SK-N-MC (cell line): ENCODE data around the gene AZGP1.
"Not testable (repeated sequence)": the region's sequence is repeated elsewhere in the genome, so short reads cannot be mapped to it uniquely, and the experiment has no call there.

Source experiments
- DNase-seq: peaks from one replicate; pipeline ENCODE4 v3.0.0-alpha.2; 2011; ENCODE audit warnings: low read depth, low spot score
- H3K27ac ChIP-seq: fragments of 200-600 bp; sonication (generic); 2 replicates; pipeline ENCODE4 v1.5.1; 2016; ENCODE audit warnings: mixed run types
- H3K36me3 ChIP-seq: fragments of 200-600 bp; sonication (generic); 2 replicates; pipeline ENCODE4 v1.6.1; 2017; ENCODE audit warnings: antibody characterized with exemption, low read length, mixed read lengths; ENCODE audit not compliant: insufficient read depth
- H3K4me3 ChIP-seq: fragments of 200-600 bp; sonication (generic); 2 replicates; pipeline ENCODE4 v1.5.1; 2016
- H3K9ac ChIP-seq: fragments of 200-600 bp; sonication (generic); 2 replicates; pipeline ENCODE4 v1.8.0; 2017; ENCODE audit warnings: mixed run types, mixed read lengths; ENCODE audit not compliant: insufficient read length
- H3K9me3 ChIP-seq: fragments of 200-600 bp; sonication (generic); 2 replicates; pipeline ENCODE4 v1.6.1; 2017; ENCODE audit warnings: low read depth, mild to moderate bottlenecking, antibody characterized with exemption, low read length, moderate library complexity, mixed read lengths
- EZH2 ChIP-seq: fragments of 200-600 bp; sonication (generic); IDR thresholded peaks from one replicate; pipeline ENCODE4 v1.6.1; 2017; ENCODE audit warnings: antibody characterized with exemption
- FOXP2 ChIP-seq: optimal IDR thresholded peaks from 2 replicates; pipeline ENCODE3; 2011; ENCODE audit warnings: mild to moderate bottlenecking, moderate library complexity; ENCODE audit not compliant: insufficient read depth; ENCODE audit errors: extremely low read length, control extremely low read depth
- POLR2AphosphoS5 ChIP-seq: IDR thresholded peaks from 2 replicates; pipeline ENCODE4 v1.6.1; 2012; ENCODE audit warnings: mild to moderate bottlenecking, low read depth, low read length, borderline replicate concordance

Gene AZGP1

DNA sequence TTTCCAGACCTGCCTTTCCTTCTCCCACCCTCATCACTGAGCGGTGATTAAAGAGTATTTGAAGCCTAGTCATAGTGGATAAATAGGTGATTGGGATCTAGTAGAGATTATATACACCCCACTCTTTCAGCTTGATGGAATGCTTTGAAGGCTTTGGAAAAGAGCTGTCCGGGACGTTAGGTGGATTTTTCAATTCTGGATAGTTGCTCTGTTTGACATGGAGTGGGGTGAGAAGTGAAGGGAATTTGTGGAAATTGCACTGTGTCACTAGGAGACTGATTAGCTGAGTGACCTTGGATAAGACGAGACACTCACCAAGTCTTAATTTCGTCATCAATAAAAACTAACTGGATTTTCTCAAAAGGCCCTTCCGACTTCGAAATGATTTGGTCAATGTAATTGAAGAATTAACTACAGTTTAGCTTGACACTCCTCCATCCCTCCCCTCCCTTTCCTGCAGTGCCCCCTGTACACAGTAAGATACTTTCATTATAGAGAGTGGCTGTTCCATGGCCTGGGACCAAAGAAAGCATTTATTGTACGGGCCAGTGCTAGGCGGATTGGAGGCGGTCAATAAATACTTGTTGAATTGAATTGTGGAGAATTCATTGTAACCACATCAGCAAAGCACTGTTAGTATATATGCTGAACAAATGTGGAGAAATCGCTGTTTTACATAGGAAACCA lies 40.5 kb upstream of the AZGP1 start:
- Histone ChIP-seq H3K9ac (peak overlapping the region; percentile 99), H3K27ac (peak overlapping the region; percentile 83; the same call in 1 of the 2 replicates), H3K4me3 (peak overlapping the region; percentile 97), H3K36me3 (peaks cover 12% of the 10 kb centered on the region; the same call in 1 of the 2 replicates), H3K9me3 (no peaks in the 10 kb centered on the region)
- no peak for DNase-seq
- TF ChIP-seq POLR2AphosphoS5 (no peak), FOXP2 (no peak), EZH2 (no peak)

DNA sequence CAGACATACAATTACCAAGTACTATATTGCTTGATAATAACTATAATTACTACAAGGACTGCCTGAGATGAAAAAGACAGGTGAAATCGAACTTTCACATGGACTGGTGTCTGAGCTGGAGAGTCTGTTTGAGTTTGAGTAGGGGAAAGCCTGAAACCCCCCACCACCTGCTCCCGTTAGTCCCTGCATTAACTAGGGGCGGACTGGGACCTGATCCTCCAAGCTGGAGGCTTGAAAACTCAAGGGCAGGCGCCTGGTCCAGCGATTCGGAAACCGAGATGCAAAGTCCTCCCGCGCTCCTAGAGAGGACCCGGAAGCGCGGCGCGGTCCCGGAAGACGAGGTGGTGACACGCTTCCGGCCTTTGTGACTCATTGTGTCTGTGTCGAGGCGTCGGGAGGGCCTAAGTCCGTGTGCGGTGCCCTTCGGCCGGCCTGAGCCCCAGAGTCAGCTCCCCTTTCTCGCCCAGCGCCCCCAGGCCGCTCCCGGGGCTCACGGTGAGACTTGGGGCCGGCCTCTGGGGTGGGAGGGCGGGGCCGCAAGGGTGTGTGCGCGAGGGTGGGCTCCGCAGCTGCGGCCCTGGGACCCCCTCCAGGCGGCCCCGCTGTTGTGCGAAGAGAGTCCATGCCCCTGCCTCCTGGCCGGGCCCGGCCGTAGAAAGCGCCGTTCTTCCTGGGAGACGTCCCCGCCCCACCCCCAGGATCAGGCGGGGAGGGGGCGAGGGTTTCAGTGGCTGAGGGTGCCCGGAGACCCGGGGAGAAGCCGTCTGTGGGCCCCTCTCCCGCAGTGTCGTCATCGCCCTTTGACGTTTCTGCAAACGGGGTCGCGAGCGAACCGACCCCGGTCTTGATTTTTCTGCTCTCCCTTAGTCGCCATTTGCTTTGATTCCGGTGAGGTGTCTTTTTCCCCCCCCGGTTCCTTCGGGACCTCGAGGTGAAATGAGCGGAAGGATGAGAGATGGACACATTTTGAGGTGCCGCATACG lies 39.7 kb upstream of the AZGP1 start, which contains the start of gene ZKSCAN1:
TSS of gene ZKSCAN1 (plus strand) at position 365 of the 983 bp plus-strand sequence. CDS start 7,911 bp downstream, outside the sequence.
- peak; percentile 47 for DNase-seq
- Histone ChIP-seq H3K9ac (peak within 1 kb of the TSS; percentile 99), H3K27ac (peak within 1 kb of the TSS; percentile 83), H3K9me3 (no peaks in the 10 kb centered on the region), H3K36me3 (peaks cover 11% of the 10 kb centered on the region; the same call in 1 of the 2 replicates), H3K4me3 (peak within 1 kb of the TSS; percentile 97)
- TF ChIP-seq POLR2AphosphoS5 (peak; percentile 93), FOXP2 (no peak)

DNA sequence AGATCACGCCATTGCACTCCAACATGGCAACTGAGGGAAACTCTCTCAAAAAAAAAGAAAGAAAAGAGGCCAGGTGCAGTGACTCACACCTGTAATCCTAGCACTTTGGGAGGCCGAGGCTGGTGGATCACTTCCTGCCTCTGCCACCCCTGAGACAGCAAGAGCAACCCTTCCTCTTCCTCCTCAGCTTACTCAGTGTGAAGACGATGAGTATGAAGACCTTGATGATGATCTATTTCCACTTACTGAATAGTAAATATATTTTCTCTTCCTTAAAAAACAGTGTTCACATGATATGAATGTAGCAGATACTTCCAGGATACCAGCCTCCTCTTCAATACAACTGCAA lies 37.5 kb upstream of the AZGP1 start:
- no peak for TF ChIP-seq POLR2AphosphoS5
- TF ChIP-seq EZH2, result no peak
- TF ChIP-seq FOXP2, result no peak
- Histone ChIP-seq H3K9ac (no peak overlapping the region), H3K27ac (no peak overlapping the region), H3K4me3 (no peak overlapping the region), H3K9me3 (no peaks in the 10 kb centered on the region), H3K36me3 (no peaks in the 10 kb centered on the region)
- DNase-seq, result no peak

DNA sequence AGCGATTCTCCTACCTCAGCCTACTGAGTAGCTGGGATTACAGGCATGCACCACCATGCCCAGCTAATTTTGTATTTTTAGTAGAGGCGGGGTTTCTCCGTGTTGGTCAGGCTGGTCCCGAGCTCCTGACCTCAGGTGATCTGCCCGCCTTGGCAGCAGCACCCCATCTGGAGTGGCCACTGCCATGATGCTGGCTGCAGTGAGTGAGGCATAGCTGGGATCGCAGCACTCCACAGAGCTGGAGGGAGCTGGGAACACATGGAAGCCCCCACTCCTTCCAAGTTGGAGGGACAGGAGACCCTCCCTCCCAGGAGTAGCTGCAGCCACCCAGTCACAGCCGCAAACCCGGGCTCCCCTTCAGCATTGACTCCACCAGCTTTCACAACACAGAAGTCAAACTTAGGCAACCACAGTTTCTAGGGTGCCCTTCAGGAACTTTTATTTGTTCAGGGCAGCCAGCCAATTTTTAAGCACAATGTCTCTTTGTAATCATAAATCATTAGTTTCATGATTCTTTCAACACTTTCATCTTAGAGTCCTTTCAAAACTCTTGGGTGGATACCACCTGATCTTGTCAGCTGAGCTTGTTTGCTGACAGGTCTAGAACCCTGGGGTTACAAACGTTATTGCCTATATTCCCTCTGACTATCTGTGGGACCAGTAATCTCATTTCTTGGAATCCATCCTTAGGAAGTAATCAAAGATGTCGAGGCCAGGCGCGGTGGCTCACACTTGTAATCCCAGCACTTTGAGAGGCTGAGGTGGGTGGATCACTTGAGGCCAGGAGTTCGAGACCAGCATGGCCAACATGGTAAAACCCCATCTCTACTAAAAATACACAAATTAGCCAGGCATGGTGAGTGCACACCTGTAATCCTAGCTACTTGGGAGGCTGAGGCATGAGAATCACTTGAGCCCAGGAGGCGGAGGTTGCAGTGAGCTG lies 36.8 kb upstream of the AZGP1 start:
- not testable (repeated sequence) for H3K4me3 ChIP-seq, H3K36me3 ChIP-seq, DNase-seq, H3K9me3 ChIP-seq, H3K27ac ChIP-seq, H3K9ac ChIP-seq

DNA sequence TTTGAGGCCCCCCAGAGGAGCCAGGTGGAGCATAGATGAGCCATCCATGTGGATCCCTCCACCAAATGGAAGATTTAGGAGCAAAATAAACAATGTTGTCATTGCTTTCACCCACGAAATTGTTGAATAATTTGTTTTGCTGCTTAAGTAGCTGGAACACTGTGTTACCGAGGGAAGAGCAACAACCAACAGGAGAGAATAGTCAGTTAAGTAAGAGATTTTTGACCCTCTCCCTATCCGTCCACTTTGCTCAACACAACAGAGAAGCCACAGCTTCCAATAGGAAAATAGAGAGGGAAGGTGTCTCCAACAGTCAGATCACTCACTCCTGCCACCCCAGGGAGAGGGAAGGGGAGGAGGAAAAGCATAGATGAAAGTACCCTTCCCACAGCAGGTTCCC lies 35.7 kb upstream of the AZGP1 start:
- Histone ChIP-seq H3K4me3 (no peak overlapping the region), H3K27ac (no peak overlapping the region), H3K36me3 (no peaks in the 10 kb centered on the region), H3K9me3 (no peaks in the 10 kb centered on the region), H3K9ac (no peak overlapping the region)
- no peak for DNase-seq
- TF ChIP-seq POLR2AphosphoS5 (no peak), EZH2 (no peak), FOXP2 (no peak)

DNA sequence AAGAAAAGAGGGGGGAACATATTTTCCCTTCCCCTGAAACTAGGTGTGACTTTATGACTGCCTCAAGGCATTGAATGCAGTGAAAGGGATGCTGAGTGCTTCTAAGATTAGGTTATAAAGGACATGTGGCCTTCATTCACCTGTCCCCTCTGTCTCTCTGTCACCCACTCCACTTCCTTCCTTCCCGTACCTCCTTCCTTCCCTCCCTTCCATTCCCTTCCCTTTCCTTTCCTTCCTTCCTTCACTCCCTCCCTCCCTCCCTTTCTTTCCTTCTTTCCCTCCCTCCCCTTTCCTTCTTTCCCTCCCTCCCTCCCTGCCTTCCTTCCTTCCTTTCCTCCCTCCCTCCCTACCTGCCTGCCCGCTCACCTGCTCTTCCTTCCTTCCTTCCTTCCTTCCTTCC lies 35.1 kb upstream of the AZGP1 start:
- H3K4me3 ChIP-seq, result no peak overlapping the region
- H3K36me3 ChIP-seq, result no peaks in the 10 kb centered on the region
- no peak for TF ChIP-seq POLR2AphosphoS5
- no peak for TF ChIP-seq EZH2
- TF ChIP-seq FOXP2, result no peak
- H3K27ac ChIP-seq, result no peak overlapping the region
- DNase-seq, result no peak
- no peaks in the 10 kb centered on the region for H3K9me3 ChIP-seq
- no peak overlapping the region for H3K9ac ChIP-seq

DNA sequence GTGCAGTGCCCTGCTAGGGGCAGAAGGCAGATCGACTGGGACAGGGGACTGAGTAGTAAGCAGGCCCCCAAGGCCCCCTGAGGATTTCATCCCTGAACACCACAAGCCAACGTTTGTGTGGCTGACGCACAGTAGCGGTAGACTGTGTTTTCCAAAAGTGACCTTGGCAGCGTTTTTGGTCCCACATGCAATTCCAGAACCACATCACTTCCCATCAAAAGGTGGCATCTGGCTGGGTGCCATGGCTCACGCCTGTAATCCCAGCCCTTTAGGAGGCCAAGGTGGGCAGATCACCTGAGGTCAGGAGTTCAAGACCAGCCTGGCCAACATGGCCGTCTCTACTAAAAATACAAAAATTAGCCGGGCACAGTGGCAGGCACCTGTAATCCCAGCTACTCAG lies 34.1 kb upstream of the AZGP1 start:
- DNase-seq, H3K9me3 ChIP-seq, H3K27ac ChIP-seq, H3K4me3 ChIP-seq, H3K36me3 ChIP-seq, H3K9ac ChIP-seq: not testable (repeated sequence)

DNA sequence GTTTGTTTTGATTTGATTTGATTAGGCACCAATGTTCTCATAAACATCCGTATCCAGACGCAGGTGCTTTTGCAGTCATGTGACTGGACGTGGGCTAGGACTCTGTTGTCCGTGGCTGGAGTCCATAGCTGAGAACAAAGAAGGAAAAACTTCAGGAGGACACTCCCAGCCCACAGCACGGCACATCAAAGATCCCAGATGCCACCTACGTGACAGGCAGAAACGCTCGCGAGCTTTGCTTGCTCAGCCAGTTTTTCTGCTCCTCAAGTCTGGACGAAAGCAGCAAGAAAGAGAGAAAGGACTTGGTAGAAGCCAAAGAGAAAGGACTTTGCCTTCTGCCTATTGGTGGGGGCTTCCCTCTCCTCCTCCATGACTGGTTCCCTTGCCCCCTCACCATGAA lies 32.7 kb upstream of the AZGP1 start:
- Histone ChIP-seq H3K36me3 (no peaks in the 10 kb centered on the region), H3K9me3 (no peaks in the 10 kb centered on the region), H3K4me3 (no peak overlapping the region), H3K27ac (no peak overlapping the region), H3K9ac (no peak overlapping the region)
- no peak for DNase-seq
- TF ChIP-seq POLR2AphosphoS5 (no peak), FOXP2 (no peak), EZH2 (no peak)
